Heart left ventricle (tissue), 16 donors: ENCODE data around the gene KDM7A. TPM values are rescaled to one million over a fixed set of nuclear protein-coding genes. Genes with fewer than 3 reads are reported as not detected.

Experiments
- ATAC-seq, 4 donors: fragments of 200-7000 bp; cut with Tn5 transposase; one replicate each; pipeline ENCODE4 v1.9.1; 2020 to 2022; ENCODE audit warnings: moderate library complexity in 4 of 4, mild to moderate bottlenecking in 3 of 4, moderate number of reproducible peaks in 1 of 4
- DNase-seq, 5 donors: peaks; one replicate each; pipeline ENCODE4 v3.0.0-alpha.2; 2020
- H3K27ac ChIP-seq, 12 donors: fragments of 200-600 bp; sonication (generic) in 4 of 12; one replicate each; pipeline versions ENCODE4 v1.5.0 to v1.8.0; 2016 to 2022; ENCODE audit warnings: mild to moderate bottlenecking in 2 of 12
- H3K27me3 ChIP-seq, 9 donors: fragments of 200-600 bp; sonication (generic) in 2 of 9; one replicate each; pipeline versions ENCODE4 v1.5.1 to v1.8.0; 2016 to 2022; ENCODE audit warnings: mild to moderate bottlenecking in 3 of 9
- H3K36me3 ChIP-seq, 9 donors: fragments of 200-600 bp; sonication (generic) in 2 of 9; one replicate each; pipeline versions ENCODE4 v1.5.0 to v1.8.0; 2018 to 2022; ENCODE audit warnings: mild to moderate bottlenecking in 2 of 9
- H3K4me1 ChIP-seq, 12 donors: fragments of 200-600 bp; sonication (generic) in 4 of 12; one replicate each; pipeline versions ENCODE4 v1.5.0 to v1.8.0; 2016 to 2022; ENCODE audit warnings: mild to moderate bottlenecking in 3 of 12
- H3K4me3 ChIP-seq, 12 donors: fragments of 200-600 bp; sonication (generic) in 4 of 12; one replicate each; pipeline versions ENCODE4 v1.5.0 to v1.8.0; 2017 to 2022; ENCODE audit warnings: mild to moderate bottlenecking in 9 of 12, moderate library complexity in 4 of 12
- H3K9me3 ChIP-seq, 12 donors: fragments of 200-600 bp; sonication (generic) in 4 of 12; one replicate each; pipeline versions ENCODE4 v1.5.0 to v1.8.0; 2016 to 2022; ENCODE audit warnings: mild to moderate bottlenecking in 1 of 12
- POLR2A ChIP-seq, 2 donors: fragments of 450-650 bp; IDR thresholded peaks; one replicate each; pipeline ENCODE4 v1.6.1; 2017; ENCODE audit warnings: antibody characterized with exemption in 2 of 2, mild to moderate bottlenecking in 2 of 2, moderate library complexity in 2 of 2
- WGBS, 4 donors: extraction: QIAGEN DNeasy Blood & Tissue Kit in 2 of 4; methylation state at CpG; one replicate each; pipeline versions ENCODE4 v1.1.5 to v1.1.7; 2013 to 2018; 5-methylcytosine and 5-hydroxymethylcytosine counted together
- intact Hi-C, 10 donors: fragments of 100-400 bp; cut with DNase I; formaldehyde crosslinking; loops; one replicate each; pipeline versions ENCODE4 v1.11.1 to v1.14.2; 2022
- polyA plus RNA-seq, 2 donors: library from polyadenylated mRNA; stranded (reverse); fragments of 200-250 nt; gene quantifications; one replicate each; pipeline ENCODE4 v1.2.3, GENCODE V29; 2013
- total RNA-seq, 9 donors: library from RNA; depleted of rRNA in 2 of 9; stranded (reverse); fragments of >200 nt in 2 of 9; fragmentation: NEBNext Ultra II Directional in 3 of 9; extraction: Animal tissue kit (Norgen Biotek cat#: 25700) in 3 of 9; gene quantifications; one replicate each; pipeline versions ENCODE4 v1.1.0 to v1.2.4, GENCODE V29; 2016 to 2023
- TF ChIP-seq, protein P1 (sequence below), 12 donors: fragments of 200-600 bp; sonication (generic) in 4 of 12; IDR thresholded peaks; one replicate each; pipeline versions ENCODE4 v1.5.0 to v1.8.0; 2018 to 2022; ENCODE audit warnings: antibody characterized with exemption in 12 of 12, mild to moderate bottlenecking in 5 of 12
- donor health status: ischemic (EF 13 %, LVEDD 7.1; RV severe dilation, severe dysfunction).
- donor health status: healthy with polysubstance abuse.
- donor health status: DM: no; HTN: yes; CAD: no.
- donor health status: DM: no; HTN: no; CAD: no.
- donor health status: ischemic (EF 25% LVEDD 6.9; RV normal size, moderate dysfunction).
- donor health status: ischemic (EF 25% LVEDD 5.7; RV mildly dilated, moderate dysfunction).
- donor health status: healthy.
- donor health status: DM: yes; HTN: yes; CAD: no.
- donor health status: ischemic (EF 35%, LVEDD 5.7; RV mildly dilated, moderate dysfunction).
- donor health status: nonischemic (EF 11% LVEDD 7.7; RV severe dilation, severe dysfunction).
- donor health status: DM: yes; HTN: yes; CAD: no.
- donor health status: PGD.
- donor health status: ischemic (EF 29% LVEDD 5.4; RV normal size, mild dysfunction).
- donor health status: nonischemic (EF 23%, LVEDD 6.1; RV moderate dilation, normal function).

The KDM7A gene
- total and polyA plus RNA-seq, 11 donors = 3.0 to 18.7 (median 9.1) TPM

GRCh38 chr7:140153666-140154161, 23.1 kb downstream of the KDM7A start:
- Histone ChIP-seq H3K9me3 (no peaks in the 10 kb centered on the region), H3K36me3 (peaks cover 0 to 13% (median 0%) of the 10 kb centered on the region in 9 donors), H3K27me3 (no peaks in the 10 kb centered on the region), H3K27ac (no peak overlapping the region), H3K4me3 (no peak overlapping the region), H3K4me1 (peaks cover 0 to 52% (median 25%) of the 10 kb centered on the region in 12 donors)
- ATAC-seq (no peak), DNase-seq (peak in 1 of 5 donors; percentile 34)
- WGBS, 4 donors = 72 to 80% (median 77%) methylated on average over 7 of the region's 7 CpGs
- intact Hi-C loops = no loop called here
- TF ChIP-seq, protein P1, sequence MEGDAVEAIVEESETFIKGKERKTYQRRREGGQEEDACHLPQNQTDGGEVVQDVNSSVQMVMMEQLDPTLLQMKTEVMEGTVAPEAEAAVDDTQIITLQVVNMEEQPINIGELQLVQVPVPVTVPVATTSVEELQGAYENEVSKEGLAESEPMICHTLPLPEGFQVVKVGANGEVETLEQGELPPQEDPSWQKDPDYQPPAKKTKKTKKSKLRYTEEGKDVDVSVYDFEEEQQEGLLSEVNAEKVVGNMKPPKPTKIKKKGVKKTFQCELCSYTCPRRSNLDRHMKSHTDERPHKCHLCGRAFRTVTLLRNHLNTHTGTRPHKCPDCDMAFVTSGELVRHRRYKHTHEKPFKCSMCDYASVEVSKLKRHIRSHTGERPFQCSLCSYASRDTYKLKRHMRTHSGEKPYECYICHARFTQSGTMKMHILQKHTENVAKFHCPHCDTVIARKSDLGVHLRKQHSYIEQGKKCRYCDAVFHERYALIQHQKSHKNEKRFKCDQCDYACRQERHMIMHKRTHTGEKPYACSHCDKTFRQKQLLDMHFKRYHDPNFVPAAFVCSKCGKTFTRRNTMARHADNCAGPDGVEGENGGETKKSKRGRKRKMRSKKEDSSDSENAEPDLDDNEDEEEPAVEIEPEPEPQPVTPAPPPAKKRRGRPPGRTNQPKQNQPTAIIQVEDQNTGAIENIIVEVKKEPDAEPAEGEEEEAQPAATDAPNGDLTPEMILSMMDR (IDR thresholded peaks at IDR 0.05) = no peak
- no peak for TF ChIP-seq POLR2A (IDR thresholded peaks at IDR 0.05)

- no peak for TF ChIP-seq POLR2A (IDR thresholded peaks at IDR 0.05)
- TF ChIP-seq, protein P1 (IDR thresholded peaks at IDR 0.05) = no peak
- DNase-seq (no peak), ATAC-seq (no peak)
- Histone ChIP-seq H3K9me3 (no peaks in the 10 kb centered on the region), H3K4me3 (no peak overlapping the region), H3K4me1 (peaks cover 0 to 43% (median 18%) of the 10 kb centered on the region in 12 donors), H3K36me3 (peaks cover 0 to 5% (median 0%) of the 10 kb centered on the region in 9 donors), H3K27ac (no peak overlapping the region), H3K27me3 (no peaks in the 10 kb centered on the region)
- 66 to 85% (median 78%) methylated on average over 4 of the region's 4 CpGs for WGBS, 4 donors
- intact Hi-C loops = no loop called here
Measured at GRCh38 chr7:140146574-140146973, 30.2 kb downstream of the KDM7A start.

DNA sequence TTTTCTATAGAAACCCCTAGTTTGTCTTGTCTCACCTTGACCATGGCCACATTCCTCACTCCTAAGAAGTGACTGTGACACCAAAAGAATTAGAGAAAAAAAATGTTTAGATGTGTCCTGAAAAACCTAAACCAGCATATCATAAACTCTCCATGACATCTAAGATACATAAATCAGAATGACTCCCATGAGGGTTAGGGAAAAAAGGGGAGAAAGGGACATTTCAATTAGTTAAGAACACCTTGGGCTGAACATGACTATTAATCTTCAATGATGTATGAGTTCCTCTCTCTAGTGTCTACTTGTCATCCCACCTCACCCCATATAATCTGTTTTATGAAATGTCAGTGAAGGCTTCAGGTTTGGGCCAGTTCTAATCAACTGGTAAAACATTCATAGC, 31.1 kb downstream of the KDM7A start:
- Histone ChIP-seq H3K9me3 (no peaks in the 10 kb centered on the region), H3K27me3 (no peaks in the 10 kb centered on the region), H3K36me3 (peaks cover 0 to 5% (median 0%) of the 10 kb centered on the region in 9 donors), H3K27ac (no peak overlapping the region), H3K4me1 (peaks cover 0 to 45% (median 18%) of the 10 kb centered on the region in 12 donors), H3K4me3 (no peak overlapping the region)
- TF ChIP-seq POLR2A (IDR thresholded peaks at IDR 0.05) = no peak
- TF ChIP-seq, protein P1 (IDR thresholded peaks at IDR 0.05) = no peak
- no peak for DNase-seq
- intact Hi-C loops = no loop called here
- ATAC-seq = no peak

- no peak for TF ChIP-seq POLR2A (IDR thresholded peaks at IDR 0.05)
- TF ChIP-seq, protein P1 (IDR thresholded peaks at IDR 0.05) = no peak
- DNase-seq (no peak), ATAC-seq (no peak)
- intact Hi-C loops = no loop called here
- H3K36me3 ChIP-seq = peaks cover 0 to 5% (median 0%) of the 10 kb centered on the region in 9 donors
- H3K4me3 ChIP-seq = no peak overlapping the region
- WGBS, 4 donors = 95 to 99% (median 97%) methylated on average over 2 of the region's 2 CpGs
- H3K9me3 ChIP-seq = peaks cover 0 to 5% (median 0%) of the 10 kb centered on the region in 12 donors
- no peak overlapping the region for H3K27ac ChIP-seq
- H3K27me3 ChIP-seq = no peaks in the 10 kb centered on the region
- peaks cover 0 to 45% (median 18%) of the 10 kb centered on the region in 12 donors for H3K4me1 ChIP-seq
Measured at GRCh38 chr7:140144821-140145220, 32.0 kb downstream of the KDM7A start.
